BE2C (cell line): ENCODE data around the gene FBXL20.
"Not testable (repeated sequence)": the region's sequence is repeated elsewhere in the genome, so short reads cannot be mapped to it uniquely, and the experiment has no call there.

Source experiments
- DNase-seq: peaks from one replicate; pipeline ENCODE4 v3.0.0-alpha.2; 2020
- H3K27me3 ChIP-seq: fragments of 250-450 bp; sonication (Bioruptor Pico); 2 replicates; pipeline ENCODE4 v1.5.1; 2020; ENCODE audit warnings: mild to moderate bottlenecking
- H3K36me3 ChIP-seq: fragments of 250-450 bp; sonication (Bioruptor Pico); 2 replicates; pipeline ENCODE4 v1.5.1; 2020; ENCODE audit warnings: mild to moderate bottlenecking
- H3K4me1 ChIP-seq: fragments of 250-450 bp; sonication (Bioruptor Pico); 2 replicates; pipeline ENCODE4 v1.5.1; 2020
- H3K4me3 ChIP-seq: 2 replicates; pipeline ENCODE4 v1.5.1; 2011; ENCODE audit warnings: low read depth, low read length
- H3K9me3 ChIP-seq: fragments of 250-450 bp; sonication (Bioruptor Pico); 2 replicates; pipeline ENCODE4 v1.5.1; 2020
- TF ChIP-seq, protein P1 (sequence below): IDR thresholded peaks from 2 replicates; pipeline ENCODE4 v1.5.1; 2012; ENCODE audit warnings: mild to moderate bottlenecking, low read depth, low read length

FBXL20 gene

DNA sequence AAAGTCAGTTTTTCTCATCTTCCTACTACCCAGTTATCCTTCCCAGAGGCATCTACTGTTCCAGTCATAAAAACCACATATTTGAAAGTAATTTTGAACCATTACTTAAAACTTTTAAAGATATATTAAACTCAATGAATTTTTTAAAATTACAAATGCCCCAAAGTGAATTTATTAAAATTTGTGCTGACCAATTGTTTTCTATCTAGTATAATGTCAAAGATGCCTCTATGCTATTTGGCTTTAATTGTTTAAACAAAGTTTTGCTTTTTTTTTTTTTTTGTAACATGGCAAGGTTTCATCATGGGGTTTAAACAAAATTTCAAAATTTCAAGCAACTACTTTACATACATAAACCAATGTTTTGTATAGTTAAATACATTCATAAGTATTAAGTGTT lies 60.7 kb downstream of the FBXL20 start:
- TF ChIP-seq, protein P1, sequence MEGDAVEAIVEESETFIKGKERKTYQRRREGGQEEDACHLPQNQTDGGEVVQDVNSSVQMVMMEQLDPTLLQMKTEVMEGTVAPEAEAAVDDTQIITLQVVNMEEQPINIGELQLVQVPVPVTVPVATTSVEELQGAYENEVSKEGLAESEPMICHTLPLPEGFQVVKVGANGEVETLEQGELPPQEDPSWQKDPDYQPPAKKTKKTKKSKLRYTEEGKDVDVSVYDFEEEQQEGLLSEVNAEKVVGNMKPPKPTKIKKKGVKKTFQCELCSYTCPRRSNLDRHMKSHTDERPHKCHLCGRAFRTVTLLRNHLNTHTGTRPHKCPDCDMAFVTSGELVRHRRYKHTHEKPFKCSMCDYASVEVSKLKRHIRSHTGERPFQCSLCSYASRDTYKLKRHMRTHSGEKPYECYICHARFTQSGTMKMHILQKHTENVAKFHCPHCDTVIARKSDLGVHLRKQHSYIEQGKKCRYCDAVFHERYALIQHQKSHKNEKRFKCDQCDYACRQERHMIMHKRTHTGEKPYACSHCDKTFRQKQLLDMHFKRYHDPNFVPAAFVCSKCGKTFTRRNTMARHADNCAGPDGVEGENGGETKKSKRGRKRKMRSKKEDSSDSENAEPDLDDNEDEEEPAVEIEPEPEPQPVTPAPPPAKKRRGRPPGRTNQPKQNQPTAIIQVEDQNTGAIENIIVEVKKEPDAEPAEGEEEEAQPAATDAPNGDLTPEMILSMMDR, result no peak
- no peak overlapping the region for H3K4me3 ChIP-seq
- H3K4me1 ChIP-seq, result no peaks in the 10 kb centered on the region
- no peak for DNase-seq
- no peaks in the 10 kb centered on the region for H3K9me3 ChIP-seq
- no peaks in the 10 kb centered on the region for H3K27me3 ChIP-seq
- peaks cover 4% of the 10 kb centered on the region; the same call in 1 of the 2 replicates for H3K36me3 ChIP-seq

DNA sequence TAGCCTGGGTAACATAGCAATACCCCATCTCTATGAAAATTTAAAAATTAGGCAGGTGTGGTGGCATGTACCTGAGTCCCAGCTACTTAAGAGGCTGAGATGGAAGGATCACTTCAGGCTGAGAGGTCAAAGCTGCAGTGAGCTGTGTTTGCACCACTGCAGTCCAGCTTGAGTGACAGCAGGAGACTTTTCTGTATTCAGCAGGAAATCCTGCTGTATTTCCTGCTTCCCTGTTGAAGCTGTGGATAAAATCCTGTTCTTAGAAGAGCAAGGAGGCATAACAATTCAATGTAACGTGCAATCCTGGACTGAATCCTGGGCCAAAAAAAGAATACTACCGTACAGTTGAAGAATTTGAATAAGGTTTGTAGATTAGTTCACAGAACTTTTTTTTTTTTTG lies 62.2 kb downstream of the FBXL20 start:
- no peaks in the 10 kb centered on the region for H3K9me3 ChIP-seq
- no peak overlapping the region for H3K4me3 ChIP-seq
- no peaks in the 10 kb centered on the region for H3K27me3 ChIP-seq
- no peak for DNase-seq
- H3K4me1 ChIP-seq, result no peaks in the 10 kb centered on the region; the same call in 1 of the 2 replicates
- TF ChIP-seq, protein P1, result no peak
- H3K36me3 ChIP-seq, result peaks cover 4% of the 10 kb centered on the region; the same call in 1 of the 2 replicates

DNA sequence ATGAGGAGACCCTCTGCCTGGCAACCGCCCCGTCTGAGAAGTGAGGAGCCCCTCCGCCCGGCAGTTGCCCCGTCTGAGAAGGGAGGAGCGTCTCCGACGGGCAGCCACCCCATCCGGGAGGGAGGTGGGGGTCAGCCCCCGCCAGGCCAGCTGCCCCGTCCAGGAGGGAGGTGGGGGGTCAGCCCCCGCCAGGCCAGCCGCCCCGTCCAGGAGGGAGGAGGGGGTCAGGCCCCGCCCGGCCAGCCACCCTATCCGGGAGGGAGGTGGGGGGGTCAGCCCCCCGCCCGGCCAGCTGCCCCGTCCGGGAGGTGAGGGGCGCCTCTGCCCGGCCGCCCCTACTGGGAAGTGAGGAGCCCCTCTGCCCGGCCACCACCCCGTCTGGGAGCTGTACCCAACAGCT lies 63.8 kb downstream of the FBXL20 start:
- not testable (repeated sequence) for H3K36me3 ChIP-seq, DNase-seq, H3K27me3 ChIP-seq, H3K9me3 ChIP-seq, H3K4me3 ChIP-seq, H3K4me1 ChIP-seq

DNA sequence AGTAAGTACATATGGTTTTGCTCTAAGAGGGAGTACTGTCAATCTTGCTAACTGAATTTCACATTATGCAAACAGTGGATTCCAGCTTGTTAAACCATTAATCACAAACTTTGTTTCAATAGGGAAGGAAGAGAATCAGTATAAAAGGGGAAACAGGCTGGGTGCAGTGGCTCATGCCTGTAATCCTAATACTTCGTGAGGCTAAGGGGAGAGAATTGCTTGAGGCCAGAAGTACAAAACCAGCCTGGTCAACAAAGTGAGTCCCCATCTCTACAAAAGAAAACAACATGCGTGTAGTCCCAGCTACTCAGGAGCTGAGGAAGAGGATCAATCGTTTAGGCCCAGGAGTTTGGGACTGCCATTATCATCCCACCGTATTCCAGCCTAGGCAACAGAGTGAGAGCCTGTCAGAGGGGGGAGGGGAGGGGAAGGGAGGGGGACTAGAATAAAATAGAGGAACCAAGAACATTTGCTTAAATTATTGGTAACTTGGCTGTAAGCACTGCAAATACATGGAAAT lies 65.7 kb downstream of the FBXL20 start:
- H3K36me3 ChIP-seq, result no peaks in the 10 kb centered on the region
- no peak overlapping the region for H3K4me3 ChIP-seq
- H3K27me3 ChIP-seq, result no peaks in the 10 kb centered on the region
- no peaks in the 10 kb centered on the region; the same call in 1 of the 2 replicates for H3K4me1 ChIP-seq
- TF ChIP-seq, protein P1, result no peak
- H3K9me3 ChIP-seq, result no peaks in the 10 kb centered on the region
- no peak for DNase-seq

DNA sequence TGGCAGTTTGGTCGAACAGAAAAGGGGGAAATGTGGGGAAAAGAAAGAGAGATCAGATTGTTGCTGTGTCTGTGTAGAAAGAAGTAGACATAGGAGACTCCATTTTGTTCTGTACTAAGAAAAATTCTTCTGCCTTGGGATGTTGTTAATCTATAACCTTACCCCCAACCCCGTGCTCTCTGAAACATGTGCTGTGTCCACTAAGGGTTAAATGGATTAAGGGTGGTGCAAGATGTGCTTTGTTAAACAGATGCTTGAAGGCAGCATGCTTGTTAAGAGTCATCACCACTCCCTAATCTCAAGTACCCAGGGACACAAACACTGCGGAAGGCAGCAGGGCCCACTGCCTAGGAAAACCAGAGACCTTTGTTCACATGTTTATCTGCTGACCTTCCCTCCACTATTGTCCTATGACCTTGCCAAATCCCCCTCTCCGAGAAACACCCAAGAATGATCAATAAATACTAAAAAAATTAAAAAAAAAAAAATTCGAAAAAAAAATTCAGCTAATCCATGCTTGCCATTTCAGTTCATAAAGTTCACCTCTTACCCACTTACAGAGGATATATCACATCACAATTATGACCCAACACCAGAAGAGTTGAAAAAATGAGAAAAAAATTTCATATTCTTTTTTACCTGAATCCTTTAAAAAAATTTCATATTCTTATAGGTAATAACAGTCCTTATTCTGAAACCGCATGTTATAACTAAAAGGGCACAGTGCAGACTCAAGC lies 67.2 kb downstream of the FBXL20 start:
- not testable (repeated sequence) for H3K4me1 ChIP-seq, H3K36me3 ChIP-seq, H3K27me3 ChIP-seq, H3K9me3 ChIP-seq, H3K4me3 ChIP-seq, DNase-seq

DNA sequence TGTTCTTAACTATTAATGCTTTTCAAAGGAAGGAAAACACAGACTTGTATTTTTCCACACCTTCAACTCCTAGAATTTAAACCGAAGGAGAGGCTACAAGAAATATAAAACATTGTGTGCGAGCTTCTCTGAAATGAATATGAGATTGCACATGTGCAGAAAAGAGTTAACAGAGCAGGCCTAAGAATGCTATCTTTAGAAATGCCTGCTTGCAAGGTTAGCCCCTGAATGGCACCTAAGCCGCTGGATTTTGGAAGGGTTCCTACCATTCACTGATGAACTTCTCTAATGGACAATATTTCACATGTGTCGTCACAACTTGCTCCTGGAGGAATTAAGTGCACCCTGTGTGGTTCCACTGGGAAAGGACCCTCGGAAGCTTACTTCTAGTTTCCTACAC lies 69.3 kb downstream of the FBXL20 start:
- TF ChIP-seq, protein P1, result no peak
- H3K9me3 ChIP-seq, result no peaks in the 10 kb centered on the region
- no peak for DNase-seq
- no peaks in the 10 kb centered on the region for H3K36me3 ChIP-seq
- H3K4me3 ChIP-seq, result no peak overlapping the region
- no peaks in the 10 kb centered on the region; the same call in 1 of the 2 replicates for H3K4me1 ChIP-seq
- H3K27me3 ChIP-seq, result no peaks in the 10 kb centered on the region

DNA sequence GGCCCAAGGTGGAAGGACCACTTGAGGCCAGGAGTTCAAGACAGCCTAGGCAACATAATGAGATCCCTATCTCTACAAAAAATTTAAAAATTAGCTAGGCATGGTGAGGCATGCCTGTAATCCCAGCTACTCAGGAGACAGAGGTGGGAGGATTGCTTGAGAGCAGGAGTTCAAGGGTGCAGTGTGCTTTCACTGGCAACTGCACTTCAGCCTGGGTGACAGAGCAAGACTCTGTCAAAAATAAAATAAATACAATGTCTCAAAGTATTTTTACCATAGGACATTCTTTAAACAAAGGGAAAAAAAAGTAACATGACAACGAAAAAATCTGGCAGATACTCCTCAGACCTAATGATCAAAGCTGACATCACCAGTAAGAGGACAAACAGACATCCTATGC lies 72.6 kb downstream of the FBXL20 start:
- DNase-seq, result no peak
- no peaks in the 10 kb centered on the region for H3K4me1 ChIP-seq
- H3K4me3 ChIP-seq, result no peak overlapping the region
- no peaks in the 10 kb centered on the region for H3K27me3 ChIP-seq
- H3K36me3 ChIP-seq, result no peaks in the 10 kb centered on the region
- no peaks in the 10 kb centered on the region for H3K9me3 ChIP-seq
- TF ChIP-seq, protein P1, result no peak
